BLaER1 treated with 17β-estradiol and CSF1 and Interleukin-3, amounts not matched to agents 10 nM and 100 nM (cell line): Measurements from ENCODE around the gene SLC7A6OS.

ENCODE experiments used
- H3K27ac ChIP-seq, 11 experiments: shearing (Covaris generic); formaldehyde crosslinking; 2 replicates each; pipeline ENCODE4 v1.8.1; 2022
- H3K27me3 ChIP-seq, 11 experiments: shearing (Covaris generic); formaldehyde crosslinking; 2 replicates each; pipeline ENCODE4 v1.8.1; 2022
- H3K36me3 ChIP-seq, 11 experiments: shearing (Covaris generic); formaldehyde crosslinking; 2 replicates each; pipeline ENCODE4 v1.8.1; 2022
- H3K4me1 ChIP-seq, 10 experiments: shearing (Covaris generic); formaldehyde crosslinking; 2 replicates each; pipeline ENCODE4 v1.8.1; 2022
- H3K4me2 ChIP-seq, 11 experiments: shearing (Covaris generic); formaldehyde crosslinking; 2 replicates each; pipeline ENCODE4 v1.8.1; 2022
- H3K4me3 ChIP-seq, 10 experiments: shearing (Covaris generic); formaldehyde crosslinking; 2 replicates each; pipeline ENCODE4 v1.8.1; 2022
- H3K9ac ChIP-seq, 11 experiments: shearing (Covaris generic); formaldehyde crosslinking; 2 replicates each; pipeline ENCODE4 v1.8.1; 2022
- H3K9me3 ChIP-seq, 11 experiments: shearing (Covaris generic); formaldehyde crosslinking; replicated peaks in 1 of 11; 2 replicates each; pipeline ENCODE4 v1.8.1; 2022
- H4K20me1 ChIP-seq, 11 experiments: shearing (Covaris generic); formaldehyde crosslinking; 2 replicates each; pipeline ENCODE4 v1.8.1; 2022
- Cebpa-rat ChIP-seq, 11 experiments: shearing (Covaris generic); IDR thresholded peaks; 2 replicates each; pipeline ENCODE4 v1.8.1; 2022

The SLC7A6OS gene

GRCh38 chr16:68324780-68325357 is 14.1 kb upstream of the SLC7A6OS start:
- peak overlapping the region in 5 of 11 experiments; percentile 1 to 31 (median 5); a peak in 4 of 22 replicates for H3K4me2 ChIP-seq
- H3K4me3 ChIP-seq = no peak overlapping the region
- H3K9ac ChIP-seq = peak overlapping the region in 2 of 11 experiments; percentile 18 to 28; a peak in 2 of 22 replicates
- H3K9me3 ChIP-seq = no peaks in the 10 kb centered on the region
- peaks cover 0 to 10% (median 0%) of the 10 kb centered on the region in 11 experiments; a peak in 1 of 22 replicates for H4K20me1 ChIP-seq
- no peaks in the 10 kb centered on the region for H3K27me3 ChIP-seq
- peaks cover 49 to 91% (median 78%) of the 10 kb centered on the region in 11 experiments for H3K36me3 ChIP-seq
- H3K27ac ChIP-seq = peak overlapping the region in 4 of 11 experiments; percentile 2 to 14 (median 4); a peak in 5 of 22 replicates
- TF ChIP-seq Cebpa-rat (IDR thresholded peaks at IDR 0.05) = no peak
- peaks cover 6 to 29% (median 16%) of the 10 kb centered on the region in 10 experiments; a peak in 19 of 20 replicates for H3K4me1 ChIP-seq

GRCh38 chr16:68324336-68324735 is 13.6 kb upstream of the SLC7A6OS start:
- peak overlapping the region in 3 of 11 experiments; percentile 5 to 31 (median 5); a peak in 2 of 22 replicates for H3K4me2 ChIP-seq
- TF ChIP-seq Cebpa-rat (IDR thresholded peaks at IDR 0.05) = no peak; a peak in 1 of 22 replicates
- H3K9ac ChIP-seq = 0 out of 22 replicates have a peak overlapping the region, but pooled peaks of 1 of the 11 experiments have one; percentile 29
- H3K27me3 ChIP-seq = no peaks in the 10 kb centered on the region
- H3K4me1 ChIP-seq = peaks cover 6 to 29% (median 16%) of the 10 kb centered on the region in 10 experiments; a peak in 19 of 20 replicates
- H3K9me3 ChIP-seq = no peaks in the 10 kb centered on the region
- peaks cover 0 to 10% (median 0%) of the 10 kb centered on the region in 11 experiments; a peak in 1 of 22 replicates for H4K20me1 ChIP-seq
- H3K36me3 ChIP-seq = peaks cover 54 to 91% (median 78%) of the 10 kb centered on the region in 11 experiments
- no peak overlapping the region for H3K27ac ChIP-seq
- H3K4me3 ChIP-seq = no peak overlapping the region

- Histone ChIP-seq H3K4me1 (peaks cover 0 to 9% (median 4%) of the 10 kb centered on the region in 10 experiments; a peak in 12 of 20 replicates), H3K27ac (no peak overlapping the region), H3K4me2 (no peak overlapping the region), H3K4me3 (no peak overlapping the region), H4K20me1 (peaks cover 0 to 12% (median 0%) of the 10 kb centered on the region in 11 experiments; a peak in 2 of 22 replicates), H3K27me3 (no peaks in the 10 kb centered on the region), H3K36me3 (peaks cover 69 to 98% (median 89%) of the 10 kb centered on the region in 11 experiments), H3K9ac (peak overlapping the region in 2 of 11 experiments; percentile 10 to 22; a peak in 1 of 22 replicates), H3K9me3 (no peaks in the 10 kb centered on the region)
- TF ChIP-seq Cebpa-rat (IDR thresholded peaks at IDR 0.05) = no peak
Observed at GRCh38 chr16:68319185-68319908, 8.6 kb upstream of the SLC7A6OS start.

- Histone ChIP-seq H3K4me2 (peak overlapping the region in 1 of 11 experiments; percentile 91; a peak in 1 of 22 replicates), H3K27me3 (no peaks in the 10 kb centered on the region), H3K4me3 (no peak overlapping the region), H4K20me1 (peaks cover 4 to 24% (median 13%) of the 10 kb centered on the region in 11 experiments; a peak in 15 of 22 replicates), H3K9ac (peak overlapping the region in 1 of 11 experiments; percentile 30; a peak in 1 of 22 replicates), H3K4me1 (peaks cover 27 to 38% (median 31%) of the 10 kb centered on the region in 10 experiments), H3K9me3 (no peaks in the 10 kb centered on the region), H3K27ac (no peak overlapping the region), H3K36me3 (peaks cover 40 to 70% (median 60%) of the 10 kb centered on the region in 11 experiments)
- TF ChIP-seq Cebpa-rat (IDR thresholded peaks at IDR 0.05) = no peak
Observed at GRCh38 chr16:68313116-68313515, 2.4 kb upstream of the SLC7A6OS start.

- H3K4me3 ChIP-seq = peak overlapping the region; percentile 84 to 98 (median 94)
- H3K9me3 ChIP-seq = no peaks in the 10 kb centered on the region
- H3K4me1 ChIP-seq = peaks cover 27 to 38% (median 31%) of the 10 kb centered on the region in 10 experiments
- peak overlapping the region; percentile 56 to 91 (median 85) for H3K27ac ChIP-seq
- H3K4me2 ChIP-seq = peak overlapping the region; percentile 89 to 100 (median 94)
- H3K36me3 ChIP-seq = peaks cover 54 to 72% (median 63%) of the 10 kb centered on the region in 11 experiments
- no peaks in the 10 kb centered on the region for H3K27me3 ChIP-seq
- peak overlapping the region; percentile 89 to 97 (median 92) for H3K9ac ChIP-seq
- no peak for TF ChIP-seq Cebpa-rat (IDR thresholded peaks at IDR 0.05)
- H4K20me1 ChIP-seq = peaks cover 9 to 50% (median 31%) of the 10 kb centered on the region in 11 experiments; a peak in 20 of 22 replicates
Observed at GRCh38 chr16:68310437-68310773, 341 bp downstream of the SLC7A6OS start.

- Histone ChIP-seq H3K27me3 (no peaks in the 10 kb centered on the region), H3K36me3 (peaks cover 55 to 72% (median 64%) of the 10 kb centered on the region in 11 experiments), H3K4me1 (peaks cover 27 to 38% (median 31%) of the 10 kb centered on the region in 10 experiments), H3K4me2 (peak overlapping the region; percentile 89 to 100 (median 94)), H4K20me1 (peaks cover 13 to 56% (median 37%) of the 10 kb centered on the region in 11 experiments; a peak in 21 of 22 replicates), H3K4me3 (peak overlapping the region; percentile 84 to 98 (median 94)), H3K9ac (peak overlapping the region; percentile 89 to 97 (median 92)), H3K9me3 (no peaks in the 10 kb centered on the region), H3K27ac (peak overlapping the region; percentile 56 to 91 (median 85))
- TF ChIP-seq Cebpa-rat (IDR thresholded peaks at IDR 0.05) = no peak
Observed at GRCh38 chr16:68309799-68310198, 947 bp downstream of the SLC7A6OS start.

- Histone ChIP-seq H3K4me2 (no peak overlapping the region), H3K9ac (no peak overlapping the region), H3K27ac (no peak overlapping the region), H3K27me3 (no peaks in the 10 kb centered on the region), H4K20me1 (peaks cover 21 to 85% (median 66%) of the 10 kb centered on the region in 11 experiments; a peak in 21 of 22 replicates), H3K36me3 (peaks cover 76 to 81% (median 78%) of the 10 kb centered on the region in 11 experiments), H3K4me1 (peaks cover 17 to 20% (median 18%) of the 10 kb centered on the region in 10 experiments), H3K9me3 (no peaks in the 10 kb centered on the region), H3K4me3 (no peak overlapping the region)
- no peak for TF ChIP-seq Cebpa-rat (IDR thresholded peaks at IDR 0.05)
Observed at GRCh38 chr16:68306633-68307032, 4.1 kb downstream of the SLC7A6OS start.

- H4K20me1 ChIP-seq = peaks cover 18 to 92% (median 80%) of the 10 kb centered on the region in 11 experiments; a peak in 21 of 22 replicates
- no peaks in the 10 kb centered on the region for H3K9me3 ChIP-seq
- no peak for TF ChIP-seq Cebpa-rat (IDR thresholded peaks at IDR 0.05)
- no peaks in the 10 kb centered on the region for H3K27me3 ChIP-seq
- H3K36me3 ChIP-seq = peaks cover 98 to 100% (median 99%) of the 10 kb centered on the region in 11 experiments
- H3K9ac ChIP-seq = peak overlapping the region in 3 of 11 experiments; percentile 5 to 35 (median 20); a peak in 1 of 22 replicates
- H3K4me1 ChIP-seq = peaks cover 0 to 10% (median 2%) of the 10 kb centered on the region in 10 experiments; a peak in 8 of 20 replicates
- H3K4me3 ChIP-seq = no peak overlapping the region
- H3K27ac ChIP-seq = no peak overlapping the region
- no peak overlapping the region for H3K4me2 ChIP-seq
Observed at GRCh38 chr16:68300734-68301459, 9.8 kb downstream of the SLC7A6OS start.
